SJSA1 (cell line): Measurements from ENCODE around the gene CLVS2. TPM values are rescaled to one million over a fixed set of nuclear protein-coding genes. Genes with fewer than 3 reads are reported as not detected.

Source experiments
- DNase-seq, 2 experiments: peaks; one replicate each; pipeline ENCODE4 v3.0.0-alpha.2; 2015 to 2020; ENCODE audit warnings: low spot score in 2 of 2, low read depth in 1 of 2
- H3K27ac ChIP-seq: fragments of 250-450 bp; sonication (Bioruptor Pico); 2 replicates; pipeline ENCODE4 v1.5.1; 2020; ENCODE audit warnings: mild to moderate bottlenecking, moderate library complexity
- H3K27me3 ChIP-seq: fragments of 250-450 bp; sonication (Bioruptor Pico); replicated peaks from 2 replicates; pipeline ENCODE4 v1.5.1; 2020; ENCODE audit warnings: mild to moderate bottlenecking, moderate library complexity
- H3K36me3 ChIP-seq: fragments of 250-450 bp; sonication (Bioruptor Pico); 2 replicates; pipeline ENCODE4 v1.5.1; 2020; ENCODE audit warnings: mild to moderate bottlenecking
- H3K4me1 ChIP-seq: fragments of 250-450 bp; sonication (Bioruptor Pico); replicated peaks from 2 replicates; pipeline ENCODE4 v1.6.1; 2021; ENCODE audit warnings: mild to moderate bottlenecking
- H3K4me3 ChIP-seq: fragments of 250-450 bp; sonication (Bioruptor Pico); 2 replicates; pipeline ENCODE4 v1.5.1; 2020; ENCODE audit warnings: mild to moderate bottlenecking
- H3K9me3 ChIP-seq: fragments of 250-450 bp; sonication (Bioruptor Pico); replicated peaks from 2 replicates; pipeline ENCODE4 v1.5.1; 2020; ENCODE audit warnings: mild to moderate bottlenecking
- total RNA-seq: library from RNA; depleted of rRNA; stranded (reverse); fragments of >200 nt; shearing (Covaris generic); gene quantifications from 2 replicates; pipeline ENCODE4 v1.2.3, GENCODE V29; 2014; rRNA removed

CLVS2 gene
- total RNA-seq, 1 experiment from 2014 or later: not detected

DNA sequence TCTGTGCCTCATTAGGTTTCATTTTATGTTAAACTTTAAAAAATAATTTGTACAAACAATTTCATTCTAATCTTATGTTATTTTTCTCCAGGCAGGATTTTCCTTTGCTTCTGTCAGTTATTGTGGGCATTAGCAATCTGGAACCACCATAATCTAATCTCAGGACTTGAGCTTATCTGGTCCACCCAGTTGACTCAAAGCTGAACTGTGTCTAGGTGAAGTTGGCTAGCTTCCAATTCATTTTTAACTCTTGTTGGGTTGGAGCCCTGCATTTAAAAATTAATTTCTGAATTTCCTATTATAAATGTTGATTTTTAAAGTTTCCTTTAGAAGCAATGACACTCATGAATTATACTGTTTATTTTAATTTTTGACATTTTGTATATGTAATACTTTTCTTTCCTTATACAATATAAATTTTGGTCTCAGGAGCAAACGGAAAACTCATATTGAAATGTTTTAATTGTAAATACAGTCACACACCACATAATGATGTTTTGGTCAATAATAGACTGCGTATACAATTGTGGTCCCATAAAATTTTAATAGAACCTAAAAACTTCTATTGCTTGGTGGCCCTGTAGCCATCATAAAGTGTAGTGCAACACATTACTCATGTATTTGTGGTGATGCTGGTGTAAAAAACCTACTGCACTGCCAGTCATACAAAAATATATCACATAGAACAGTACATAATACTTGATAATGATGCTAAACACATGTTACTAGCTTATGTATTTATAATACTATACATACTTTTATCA is 121.3 kb downstream of the CLVS2 start:
- no peak overlapping the region for H3K4me3 ChIP-seq
- DNase-seq: no peak
- no peaks in the 10 kb centered on the region for H3K27me3 ChIP-seq
- H3K4me1 ChIP-seq: no peaks in the 10 kb centered on the region
- no peaks in the 10 kb centered on the region for H3K9me3 ChIP-seq
- no peak overlapping the region for H3K27ac ChIP-seq
- H3K36me3 ChIP-seq: no peaks in the 10 kb centered on the region

DNA sequence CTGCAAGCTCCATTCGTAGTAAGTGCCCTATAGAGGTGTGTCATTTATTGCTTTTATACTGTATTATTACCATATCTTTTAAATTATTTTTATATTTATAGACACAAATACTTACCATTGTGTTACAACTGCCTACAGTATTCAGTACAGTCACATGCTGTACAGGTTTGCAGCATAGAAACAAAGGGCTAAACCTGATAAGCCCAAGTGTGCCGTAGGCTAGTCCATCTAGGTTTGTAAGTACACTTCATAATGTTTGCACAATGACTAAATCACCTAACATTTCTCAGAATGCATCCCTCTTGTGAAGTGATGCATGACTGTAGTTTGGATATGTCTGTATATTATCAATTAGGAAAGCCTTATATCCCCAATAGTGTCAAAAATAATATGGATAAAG is 122.8 kb downstream of the CLVS2 start:
- no peaks in the 10 kb centered on the region for H3K27me3 ChIP-seq
- H3K36me3 ChIP-seq: no peaks in the 10 kb centered on the region
- H3K9me3 ChIP-seq: no peaks in the 10 kb centered on the region
- H3K4me1 ChIP-seq: no peaks in the 10 kb centered on the region
- no peak overlapping the region for H3K4me3 ChIP-seq
- H3K27ac ChIP-seq: no peak overlapping the region
- DNase-seq: no peak

Other genes starting within 250 kb of the CLVS2 start
- gene FABP7, start 216.5 kb upstream of the CLVS2 start, total RNA-seq: not detected in 2 replicates
- 0.60 and 2.1 TPM in 2 replicates for gene SMPDL3A, start 207.0 kb upstream of the CLVS2 start, total RNA-seq